PC-3 (cell line): Measurements from ENCODE around the gene IL31. TPM values are rescaled to one million over a fixed set of nuclear protein-coding genes. Genes with fewer than 3 reads are reported as not detected.

Experiments used
- ATAC-seq: fragments of 200-7000 bp; cut with Tn5 transposase; 2 replicates; pipeline ENCODE4 v1.9.1; 2020; ENCODE audit warnings: mild to moderate bottlenecking, moderate library complexity
- BruUV-seq: library from RNA; stranded (reverse); fragments of 400-500 nt; replicated peaks from 2 replicates; lab custom pipeline; 2021; lab: Mats Ljungman, UMichigan
- CTCF ChIA-PET: fragments of 300-600 bp; sonication (Branson Sonifier 250); formaldehyde crosslinking; loops from one replicate; lab custom pipeline; 2022; ENCODE audit warnings: antibody characterized with exemption; lab: Charles Lee
- POLR2A ChIA-PET: fragments of 300-600 bp; sonication (Branson Sonifier 250); formaldehyde crosslinking; loops from one replicate; lab custom pipeline; 2022; ENCODE audit warnings: antibody characterized with exemption; ENCODE audit not compliant: unreplicated experiment; lab: Charles Lee
- DNase-seq: peaks from one replicate; pipeline ENCODE4 v3.0.0-alpha.2; 2015
- H2AFZ ChIP-seq: fragments of 300-600 bp; sonication (generic); 2 replicates; pipeline ENCODE4 v1.6.0; 2016; ENCODE audit warnings: antibody characterized with exemption, low read length
- H3F3A ChIP-seq: fragments of 300-600 bp; sonication (generic); one replicate; pipeline ENCODE4 v1.6.0; 2017; ENCODE audit warnings: antibody characterized with exemption, low read length, control low read depth, mild to moderate bottlenecking; ENCODE audit not compliant: unreplicated experiment
- H3K27ac ChIP-seq: fragments of 300-600 bp; sonication (generic); 2 replicates; pipeline ENCODE4 v1.5.1; 2016; ENCODE audit warnings: mild to moderate bottlenecking, low read length
- H3K27me3 ChIP-seq: fragments of 300-600 bp; sonication (generic); 2 replicates; pipeline ENCODE4 v1.6.1; 2016; ENCODE audit warnings: low read length, mixed read lengths
- H3K36me3 ChIP-seq: fragments of 300-600 bp; sonication (generic); 2 replicates; pipeline ENCODE4 v1.6.1; 2016; ENCODE audit warnings: low read depth, mixed run types, low read length, mixed read lengths
- H3K4me1 ChIP-seq: fragments of 300-600 bp; sonication (generic); 2 replicates; pipeline ENCODE4 v1.5.1; 2016; ENCODE audit warnings: low read length; ENCODE audit not compliant: insufficient read depth
- H3K4me2 ChIP-seq: fragments of 300-600 bp; sonication (generic); 2 replicates; pipeline ENCODE4 v1.6.0; 2016; ENCODE audit warnings: low read length
- H3K4me3 ChIP-seq: fragments of 300-600 bp; sonication (generic); 2 replicates; pipeline ENCODE4 v1.5.1; 2016; ENCODE audit warnings: mild to moderate bottlenecking, low read length, mixed read lengths
- H3K79me2 ChIP-seq: fragments of 300-600 bp; sonication (generic); 2 replicates; pipeline ENCODE4 v1.6.1; 2017; ENCODE audit warnings: low read length, mixed read lengths
- H3K9ac ChIP-seq: fragments of 300-600 bp; sonication (generic); 2 replicates; pipeline ENCODE4 v1.6.0; 2016; ENCODE audit warnings: mild to moderate bottlenecking, low read length
- H3K9me2 ChIP-seq: fragments of 300-600 bp; sonication (generic); replicated peaks from 2 replicates; pipeline ENCODE4 v1.6.1; 2016; ENCODE audit warnings: mixed run types, low read length, mixed read lengths
- H3K9me3 ChIP-seq: fragments of 300-600 bp; sonication (generic); 2 replicates; pipeline ENCODE4 v1.6.1; 2016; ENCODE audit warnings: low read length, mixed read lengths
- H4K20me1 ChIP-seq: fragments of 300-600 bp; sonication (generic); 2 replicates; pipeline ENCODE4 v1.6.1; 2016; ENCODE audit warnings: low read length, mixed read lengths
- EZH2 ChIP-seq: fragments of 300-600 bp; sonication (generic); IDR thresholded peaks from one replicate; pipeline ENCODE4 v1.6.1; 2017; ENCODE audit warnings: antibody characterized with exemption, mild to moderate bottlenecking, low read length; ENCODE audit not compliant: unreplicated experiment
- EZH2phosphoT487 ChIP-seq: fragments of 300-600 bp; sonication (generic); IDR thresholded peaks from 2 replicates; pipeline ENCODE4 v1.6.1; 2018; ENCODE audit warnings: mild to moderate bottlenecking, antibody characterized with exemption, low read length, borderline replicate concordance
- intact Hi-C: fragments of 100-400 bp; cut with micrococcal nuclease; formaldehyde crosslinking; loops from 2 replicates; pipeline ENCODE4 v1.9.0; 2023
- total RNA-seq: library from RNA; depleted of rRNA; stranded (reverse); fragments of >200 nt; gene quantifications from 2 replicates; pipeline ENCODE4 v1.2.3, GENCODE V29; 2014
- TF ChIP-seq, protein P1 (sequence below): fragments of 300-600 bp; sonication (generic); conservative IDR thresholded peaks from 2 replicates; pipeline ENCODE4 v1.5.1; 2017; ENCODE audit warnings: antibody characterized with exemption, low read depth, mild to moderate bottlenecking, low read length

IL31 gene
- total RNA-seq, 1 experiment from 2014 or later = not detected

DNA sequence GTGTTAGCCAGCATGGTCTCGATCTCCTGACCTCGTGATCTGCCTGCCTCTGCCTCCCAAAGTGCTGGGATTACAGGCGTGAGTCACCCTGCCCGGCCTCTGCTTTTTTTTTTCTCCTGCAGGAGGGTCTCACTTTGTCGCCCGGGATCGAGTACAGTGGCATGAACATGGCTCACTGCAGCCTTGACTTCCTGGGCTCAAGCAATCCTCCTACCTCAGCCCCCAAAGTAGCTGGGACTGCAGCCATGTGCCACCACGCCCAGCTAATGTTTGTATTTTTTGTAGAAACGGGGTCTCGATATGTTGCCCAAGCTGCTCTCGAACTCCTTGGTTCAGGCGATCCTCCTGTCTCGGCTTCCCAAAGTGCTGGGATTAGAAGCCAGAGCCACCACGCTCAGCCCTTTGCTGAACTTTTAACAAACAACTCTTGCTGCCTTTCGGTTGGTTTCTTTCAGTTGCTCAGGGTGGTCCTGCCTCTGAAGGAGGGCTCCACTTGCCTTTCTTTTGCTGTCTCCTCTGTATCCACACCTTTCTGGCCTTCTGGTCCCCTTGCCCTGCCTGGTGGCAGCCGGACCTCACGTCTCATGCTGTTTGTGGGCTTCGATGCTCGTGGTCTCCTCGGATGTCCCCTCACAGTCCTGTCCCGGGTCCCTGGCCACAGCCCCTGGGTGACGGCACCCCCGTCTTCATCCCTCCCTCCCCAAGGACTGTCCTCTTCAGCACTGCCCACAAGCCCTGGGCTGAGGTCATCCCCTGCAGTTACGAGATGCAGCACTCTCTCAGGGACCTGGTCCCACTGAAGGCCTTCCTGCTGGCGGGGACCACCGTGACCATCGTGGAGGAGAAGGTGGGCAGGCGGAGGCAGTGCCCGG is 25.7 kb upstream of the IL31 start:
- POLR2A ChIA-PET = no interaction called here
- CTCF ChIA-PET = no interaction called here

DNA sequence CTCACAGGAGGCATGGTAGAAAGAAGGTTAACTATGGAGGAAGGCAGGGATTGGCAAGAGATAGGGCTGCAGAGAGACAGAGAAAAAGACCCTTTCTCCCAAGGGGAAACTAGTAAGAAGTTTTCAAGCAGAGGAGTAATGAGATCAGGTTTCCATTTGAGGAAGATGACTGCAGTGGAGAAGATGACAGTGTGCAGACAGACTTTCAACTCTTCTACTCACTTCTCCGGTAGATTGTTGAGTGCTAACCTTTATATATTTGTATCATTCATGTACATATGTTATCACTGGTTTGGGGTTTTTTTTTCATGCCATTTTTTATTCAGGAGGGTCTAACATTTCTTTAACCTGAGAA is 23.6 kb upstream of the IL31 start:
- H3K27me3 ChIP-seq = no peaks in the 10 kb centered on the region
- H3K9ac ChIP-seq = no peak overlapping the region
- ChIA-PET CTCF (no interaction called here), POLR2A (no interaction called here)
- H2AFZ ChIP-seq = no peak overlapping the region
- no peak for DNase-seq
- no peaks in the 10 kb centered on the region for H3F3A ChIP-seq
- H3K4me1 ChIP-seq = peaks cover 6% of the 10 kb centered on the region; the same call in 1 of the 2 replicates
- no peaks in the 10 kb centered on the region for H3K9me2 ChIP-seq
- no peaks in the 10 kb centered on the region for H4K20me1 ChIP-seq
- no TSS peak for BruUV-seq
- H3K36me3 ChIP-seq = no peaks in the 10 kb centered on the region
- H3K9me3 ChIP-seq = no peaks in the 10 kb centered on the region
- H3K79me2 ChIP-seq = no peaks in the 10 kb centered on the region
- peak overlapping the region; percentile 20 for H3K4me2 ChIP-seq
- H3K4me3 ChIP-seq = no peak overlapping the region
- ATAC-seq = no peak
- TF ChIP-seq EZH2 = no peak
- no peak for TF ChIP-seq EZH2phosphoT487
- TF ChIP-seq, protein P1, sequence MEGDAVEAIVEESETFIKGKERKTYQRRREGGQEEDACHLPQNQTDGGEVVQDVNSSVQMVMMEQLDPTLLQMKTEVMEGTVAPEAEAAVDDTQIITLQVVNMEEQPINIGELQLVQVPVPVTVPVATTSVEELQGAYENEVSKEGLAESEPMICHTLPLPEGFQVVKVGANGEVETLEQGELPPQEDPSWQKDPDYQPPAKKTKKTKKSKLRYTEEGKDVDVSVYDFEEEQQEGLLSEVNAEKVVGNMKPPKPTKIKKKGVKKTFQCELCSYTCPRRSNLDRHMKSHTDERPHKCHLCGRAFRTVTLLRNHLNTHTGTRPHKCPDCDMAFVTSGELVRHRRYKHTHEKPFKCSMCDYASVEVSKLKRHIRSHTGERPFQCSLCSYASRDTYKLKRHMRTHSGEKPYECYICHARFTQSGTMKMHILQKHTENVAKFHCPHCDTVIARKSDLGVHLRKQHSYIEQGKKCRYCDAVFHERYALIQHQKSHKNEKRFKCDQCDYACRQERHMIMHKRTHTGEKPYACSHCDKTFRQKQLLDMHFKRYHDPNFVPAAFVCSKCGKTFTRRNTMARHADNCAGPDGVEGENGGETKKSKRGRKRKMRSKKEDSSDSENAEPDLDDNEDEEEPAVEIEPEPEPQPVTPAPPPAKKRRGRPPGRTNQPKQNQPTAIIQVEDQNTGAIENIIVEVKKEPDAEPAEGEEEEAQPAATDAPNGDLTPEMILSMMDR = no peak
- no peak overlapping the region for H3K27ac ChIP-seq
- intact Hi-C loops = no loop called here

More for the DNA sequence above, 25.7 kb upstream of the IL31 start:
- no peak overlapping the region for H3K9ac ChIP-seq
- H3K4me3 ChIP-seq = no peak overlapping the region
- no peaks in the 10 kb centered on the region for H3K9me2 ChIP-seq
- no peak for TF ChIP-seq EZH2
- TF ChIP-seq, protein P1 = no peak
- TF ChIP-seq EZH2phosphoT487 = no peak
- peaks cover 6% of the 10 kb centered on the region; the same call in 1 of the 2 replicates for H3K4me1 ChIP-seq
- no peaks in the 10 kb centered on the region for H3K9me3 ChIP-seq
- no peaks in the 10 kb centered on the region for H3K36me3 ChIP-seq
- no peak for DNase-seq
- ATAC-seq = no peak
- intact Hi-C loops = no loop called here
- no peak overlapping the region for H3K27ac ChIP-seq
- no TSS peak for BruUV-seq
- H4K20me1 ChIP-seq = no peaks in the 10 kb centered on the region
- H2AFZ ChIP-seq = no peak overlapping the region
- no peaks in the 10 kb centered on the region for H3K79me2 ChIP-seq
- no peak overlapping the region for H3K4me2 ChIP-seq
- H3K27me3 ChIP-seq = no peaks in the 10 kb centered on the region
- H3F3A ChIP-seq = no peaks in the 10 kb centered on the region

DNA sequence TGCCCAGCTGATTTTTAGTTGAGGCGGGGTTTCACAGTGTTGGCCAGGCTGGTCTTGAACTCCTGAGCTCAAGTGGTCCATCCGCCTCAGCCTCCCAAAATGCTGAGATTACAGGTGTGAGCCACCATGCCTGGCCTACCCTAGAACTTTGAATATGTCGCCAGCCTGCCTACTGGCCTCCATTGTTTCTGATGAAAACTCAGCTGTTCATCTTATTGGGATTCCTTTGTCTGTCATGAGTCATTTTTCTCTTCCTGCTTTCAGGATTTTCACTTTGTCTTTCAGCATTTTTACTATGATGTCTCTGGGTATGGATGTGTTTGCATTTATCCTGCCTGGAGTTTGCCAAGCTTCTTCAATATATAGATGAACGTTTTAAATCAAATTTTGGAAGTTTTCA is 21.4 kb upstream of the IL31 start:
- POLR2A ChIA-PET = no interaction called here
- no peak overlapping the region for H2AFZ ChIP-seq
- H3F3A ChIP-seq = no peaks in the 10 kb centered on the region
- no peaks in the 10 kb centered on the region for H4K20me1 ChIP-seq
- BruUV-seq = no TSS peak
- ATAC-seq (no peak), DNase-seq (no peak)
- no peak overlapping the region for H3K9ac ChIP-seq
- H3K4me2 ChIP-seq = no peak overlapping the region
- CTCF ChIA-PET = no interaction called here
- H3K9me3 ChIP-seq = no peaks in the 10 kb centered on the region
- intact Hi-C loops = no loop called here
- H3K4me1 ChIP-seq = peaks cover 6% of the 10 kb centered on the region; the same call in 1 of the 2 replicates
- H3K4me3 ChIP-seq = no peak overlapping the region
- H3K27ac ChIP-seq = no peak overlapping the region
- no peaks in the 10 kb centered on the region for H3K9me2 ChIP-seq
- no peaks in the 10 kb centered on the region for H3K36me3 ChIP-seq
- no peaks in the 10 kb centered on the region for H3K79me2 ChIP-seq
- TF ChIP-seq EZH2 (no peak), EZH2phosphoT487 (no peak)
- TF ChIP-seq, protein P1 = no peak
- H3K27me3 ChIP-seq = no peaks in the 10 kb centered on the region
